GM12872 (cell line): Measurements from ENCODE around the gene AOC2.

Experiments used
- TF ChIP-seq, protein P1 (sequence below): IDR thresholded peaks from 3 replicates; pipeline ENCODE4 v1.5.1; 2011; ENCODE audit warnings: low read depth, mild to moderate bottlenecking, low read length, moderate library complexity; ENCODE audit not compliant: insufficient read depth

Gene AOC2, protein sequence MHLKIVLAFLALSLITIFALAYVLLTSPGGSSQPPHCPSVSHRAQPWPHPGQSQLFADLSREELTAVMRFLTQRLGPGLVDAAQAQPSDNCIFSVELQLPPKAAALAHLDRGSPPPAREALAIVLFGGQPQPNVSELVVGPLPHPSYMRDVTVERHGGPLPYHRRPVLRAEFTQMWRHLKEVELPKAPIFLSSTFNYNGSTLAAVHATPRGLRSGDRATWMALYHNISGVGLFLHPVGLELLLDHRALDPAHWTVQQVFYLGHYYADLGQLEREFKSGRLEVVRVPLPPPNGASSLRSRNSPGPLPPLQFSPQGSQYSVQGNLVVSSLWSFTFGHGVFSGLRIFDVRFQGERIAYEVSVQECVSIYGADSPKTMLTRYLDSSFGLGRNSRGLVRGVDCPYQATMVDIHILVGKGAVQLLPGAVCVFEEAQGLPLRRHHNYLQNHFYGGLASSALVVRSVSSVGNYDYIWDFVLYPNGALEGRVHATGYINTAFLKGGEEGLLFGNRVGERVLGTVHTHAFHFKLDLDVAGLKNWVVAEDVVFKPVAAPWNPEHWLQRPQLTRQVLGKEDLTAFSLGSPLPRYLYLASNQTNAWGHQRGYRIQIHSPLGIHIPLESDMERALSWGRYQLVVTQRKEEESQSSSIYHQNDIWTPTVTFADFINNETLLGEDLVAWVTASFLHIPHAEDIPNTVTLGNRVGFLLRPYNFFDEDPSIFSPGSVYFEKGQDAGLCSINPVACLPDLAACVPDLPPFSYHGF

DNA sequence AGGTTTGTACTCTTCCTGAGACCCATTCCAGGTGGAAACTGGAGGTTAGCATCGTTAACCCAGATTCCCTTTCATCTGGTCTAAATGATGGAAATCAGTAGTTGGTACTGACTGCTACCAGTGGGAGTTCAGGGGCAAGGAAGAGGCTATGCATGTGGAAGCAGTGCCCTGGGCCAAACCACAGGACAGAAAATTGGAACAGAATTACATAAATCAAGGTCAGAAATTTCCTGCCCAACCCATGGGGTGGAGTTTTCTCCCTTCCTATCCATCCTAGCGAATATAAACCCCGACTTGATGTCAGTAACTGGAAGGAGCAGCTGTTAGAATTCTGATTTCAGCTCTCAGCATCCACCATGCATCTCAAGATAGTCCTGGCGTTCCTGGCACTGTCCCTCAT lies at the start of gene AOC2:
TSS of gene AOC2 (plus strand) at position 310 of the 400 bp plus-strand sequence. CDS start at position 357, 47 bp downstream.
- TF ChIP-seq, protein P1, sequence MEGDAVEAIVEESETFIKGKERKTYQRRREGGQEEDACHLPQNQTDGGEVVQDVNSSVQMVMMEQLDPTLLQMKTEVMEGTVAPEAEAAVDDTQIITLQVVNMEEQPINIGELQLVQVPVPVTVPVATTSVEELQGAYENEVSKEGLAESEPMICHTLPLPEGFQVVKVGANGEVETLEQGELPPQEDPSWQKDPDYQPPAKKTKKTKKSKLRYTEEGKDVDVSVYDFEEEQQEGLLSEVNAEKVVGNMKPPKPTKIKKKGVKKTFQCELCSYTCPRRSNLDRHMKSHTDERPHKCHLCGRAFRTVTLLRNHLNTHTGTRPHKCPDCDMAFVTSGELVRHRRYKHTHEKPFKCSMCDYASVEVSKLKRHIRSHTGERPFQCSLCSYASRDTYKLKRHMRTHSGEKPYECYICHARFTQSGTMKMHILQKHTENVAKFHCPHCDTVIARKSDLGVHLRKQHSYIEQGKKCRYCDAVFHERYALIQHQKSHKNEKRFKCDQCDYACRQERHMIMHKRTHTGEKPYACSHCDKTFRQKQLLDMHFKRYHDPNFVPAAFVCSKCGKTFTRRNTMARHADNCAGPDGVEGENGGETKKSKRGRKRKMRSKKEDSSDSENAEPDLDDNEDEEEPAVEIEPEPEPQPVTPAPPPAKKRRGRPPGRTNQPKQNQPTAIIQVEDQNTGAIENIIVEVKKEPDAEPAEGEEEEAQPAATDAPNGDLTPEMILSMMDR: no peak

DNA sequence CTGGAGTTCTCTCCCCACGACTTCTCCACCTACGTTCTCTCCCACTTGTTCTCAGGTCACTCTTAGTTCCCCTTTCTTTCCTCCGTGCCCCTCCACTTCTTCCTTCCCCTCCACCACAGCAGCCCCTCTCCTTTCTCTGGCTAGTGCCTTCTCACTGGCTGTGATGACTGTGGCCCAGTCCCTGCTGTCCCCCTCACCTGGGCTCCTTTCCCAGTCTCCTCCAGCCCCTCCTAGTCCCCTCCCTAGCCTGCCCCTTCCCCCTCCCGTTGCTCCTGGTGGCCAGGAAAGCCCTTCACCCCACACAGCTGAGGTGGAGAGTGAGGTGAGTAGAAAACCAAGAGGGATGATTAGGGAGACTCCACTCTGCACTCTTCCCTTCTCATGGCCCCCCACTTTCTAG lies 49.3 kb upstream of the AOC2 start:
- TF ChIP-seq, protein P1: no peak

DNA sequence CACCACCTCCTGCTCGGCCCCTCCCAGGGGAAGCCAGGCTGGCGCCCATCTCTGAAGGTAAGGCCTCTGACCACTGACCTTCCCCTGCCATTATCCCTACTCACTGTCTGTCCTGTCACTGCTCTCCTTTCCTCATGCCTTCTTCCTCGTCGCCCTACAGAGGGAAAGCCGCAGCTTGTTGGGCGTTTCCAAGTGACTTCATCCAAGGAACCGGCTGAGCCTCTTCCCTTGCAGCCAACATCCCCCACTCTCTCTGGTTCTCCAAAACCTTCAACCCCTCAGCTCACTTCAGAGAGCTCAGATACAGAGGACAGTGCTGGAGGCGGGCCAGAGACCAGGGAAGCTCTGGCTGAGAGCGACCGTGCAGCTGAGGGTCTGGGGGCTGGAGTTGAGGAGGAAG lies 48.9 kb upstream of the AOC2 start:
- TF ChIP-seq, protein P1: no peak

DNA sequence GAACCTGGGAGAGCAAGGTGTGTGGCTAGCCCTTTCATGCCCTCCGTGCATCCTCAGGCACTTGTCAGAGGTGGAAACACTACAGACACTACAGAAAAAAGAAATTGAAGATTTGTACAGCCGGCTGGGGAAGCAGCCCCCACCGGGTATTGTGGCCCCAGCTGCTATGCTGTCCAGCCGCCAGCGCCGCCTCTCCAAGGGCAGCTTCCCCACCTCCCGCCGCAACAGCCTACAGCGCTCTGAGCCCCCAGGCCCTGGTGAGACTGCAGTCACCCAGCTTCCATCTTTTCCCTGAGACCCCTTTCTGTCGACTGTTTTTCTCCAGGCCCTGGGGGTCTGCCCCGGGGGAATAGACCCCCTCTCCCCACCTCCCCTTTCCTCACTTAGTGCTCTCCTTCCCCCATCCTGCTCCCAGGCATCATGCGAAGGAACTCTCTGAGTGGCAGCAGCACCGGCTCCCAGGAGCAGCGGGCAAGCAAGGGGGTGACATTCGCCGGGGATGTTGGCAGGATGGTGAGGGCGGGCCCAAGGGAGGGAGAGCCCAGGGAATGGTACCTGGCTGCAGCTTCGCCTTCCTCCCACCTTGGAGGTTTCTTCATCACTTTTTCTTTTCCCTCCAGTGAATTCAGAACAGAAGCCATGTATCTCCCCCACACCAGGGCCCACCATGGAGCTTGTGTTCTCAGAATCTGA lies 48.2 kb upstream of the AOC2 start:
- TF ChIP-seq, protein P1: no peak

DNA sequence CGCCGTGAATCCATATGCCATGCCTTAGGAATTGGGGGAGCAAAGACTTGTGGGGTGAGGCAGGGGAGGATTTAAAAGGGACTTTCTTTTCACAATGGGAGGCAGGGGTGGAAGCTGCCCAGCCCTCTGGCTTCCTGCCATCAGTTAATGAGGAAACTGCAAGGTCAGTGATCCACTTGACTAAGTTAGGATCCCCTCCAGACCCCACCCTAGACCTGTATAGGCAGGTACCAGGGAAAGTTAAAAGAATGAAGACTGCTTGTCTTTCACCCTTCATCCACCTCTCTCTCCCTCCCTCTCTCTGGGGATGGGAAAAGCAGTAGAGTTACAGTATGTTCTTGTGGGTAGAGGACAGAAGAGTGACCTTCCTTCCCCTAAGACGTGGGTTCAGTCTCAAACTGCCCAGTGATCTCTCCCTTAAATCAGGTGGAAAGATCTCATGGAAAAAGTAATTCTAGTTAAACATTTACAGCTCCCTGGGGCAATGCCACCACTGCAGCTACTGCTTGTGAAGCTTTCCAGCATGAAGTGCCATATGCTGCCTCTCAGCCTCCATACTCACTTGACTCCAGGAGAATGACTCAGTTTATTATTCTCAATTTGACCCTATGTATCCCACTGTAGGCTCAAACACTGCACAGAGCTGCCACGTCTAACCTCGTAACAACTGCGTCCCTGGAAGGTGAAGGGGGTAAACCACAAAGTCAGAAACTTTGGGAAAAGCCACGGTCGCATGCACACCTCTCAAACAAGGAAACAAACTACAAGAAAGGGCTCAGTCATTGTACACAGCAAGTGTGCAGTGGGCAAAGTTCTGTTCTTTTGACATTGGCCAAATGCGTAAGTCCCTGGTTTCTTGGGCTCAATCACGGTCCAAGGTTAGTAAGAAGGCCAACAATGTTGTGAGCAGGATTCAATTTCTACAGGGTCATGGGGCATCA lies 47.0 kb upstream of the AOC2 start:
- TF ChIP-seq, protein P1: no peak

DNA sequence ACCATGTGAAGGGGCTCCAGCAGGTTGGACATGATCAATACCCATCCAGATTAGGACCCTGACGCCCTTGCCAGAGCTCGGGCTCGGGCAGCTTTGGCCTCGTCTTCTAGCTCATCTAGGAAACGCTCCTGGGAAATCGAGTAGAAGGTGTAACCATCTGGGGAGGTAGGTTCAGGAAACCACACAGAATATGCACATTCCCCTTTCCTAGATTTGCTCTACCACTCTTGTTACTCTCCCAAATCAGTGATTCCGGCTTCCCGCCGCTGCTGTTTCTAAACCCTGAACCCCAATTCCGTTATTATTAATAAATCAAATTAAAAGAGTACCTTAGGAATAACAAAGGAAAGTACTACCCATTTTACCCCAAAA lies 46.4 kb upstream of the AOC2 start:
- TF ChIP-seq, protein P1: no peak
